MCF 10A (cell line): Measurements from ENCODE around the gene MROH9. TPM values are rescaled to one million over a fixed set of nuclear protein-coding genes. Genes with fewer than 3 reads are reported as not detected.

ENCODE experiments used
- Bru-seq: library from RNA; stranded (reverse); fragments of 400-500 nt; gene quantifications from one replicate; lab custom pipeline; 2021; lab: Mats Ljungman, UMichigan
- BruChase-seq, 2 experiments: library from RNA; stranded (reverse); fragments of 400-500 nt; gene quantifications; one replicate each; lab custom pipeline; 2021; lab: Mats Ljungman, UMichigan
- BruUV-seq: library from RNA; stranded (reverse); fragments of 400-500 nt; replicated peaks from 2 replicates; lab custom pipeline; 2021; lab: Mats Ljungman, UMichigan
- CTCF ChIA-PET: fragments of 300-600 bp; sonication (Branson Sonifier 250); formaldehyde crosslinking; extraction: SDS; loops from one replicate; lab custom pipeline; 2021; ENCODE audit warnings: antibody characterized with exemption, inconsistent platforms; lab: Yijun Ruan, JAX
- POLR2A ChIA-PET: fragments of 300-600, 350-650 bp; sonication (Branson Sonifier 250); formaldehyde crosslinking; extraction: SDS; loops from one replicate; lab custom pipeline; 2020; ENCODE audit warnings: antibody characterized with exemption, inconsistent platforms; lab: Yijun Ruan, JAX
- DNase-seq: peaks from one replicate; pipeline ENCODE4 v3.0.0-alpha.2; 2018; ENCODE audit not compliant: unreplicated experiment
- H3K27ac Mint-ChIP-seq: one replicate; pipeline ENCODE4 v1.8.0; 2022; ENCODE audit warnings: mild to moderate bottlenecking, low read depth, mixed read lengths; ENCODE audit not compliant: unreplicated experiment
- H3K27me3 Mint-ChIP-seq: one replicate; pipeline ENCODE4 v1.8.0; 2022; ENCODE audit warnings: mixed read lengths; ENCODE audit not compliant: insufficient read depth, unreplicated experiment
- H3K36me3 Mint-ChIP-seq: one replicate; pipeline ENCODE4 v1.8.0; 2022; ENCODE audit warnings: mild to moderate bottlenecking, moderate library complexity, mixed read lengths; ENCODE audit not compliant: insufficient read depth, unreplicated experiment
- H3K4me1 Mint-ChIP-seq: one replicate; pipeline ENCODE4 v1.8.0; 2022; ENCODE audit warnings: mixed read lengths; ENCODE audit not compliant: insufficient read depth, unreplicated experiment
- H3K4me3 Mint-ChIP-seq: one replicate; pipeline ENCODE4 v1.8.0; 2022; ENCODE audit warnings: mild to moderate bottlenecking, moderate library complexity, mixed read lengths; ENCODE audit not compliant: unreplicated experiment
- H3K9me3 Mint-ChIP-seq: one replicate; pipeline ENCODE4 v1.8.0; 2022; ENCODE audit warnings: mixed read lengths; ENCODE audit not compliant: unreplicated experiment
- CTCF ChIP-seq: fragments of 200-600 bp; IDR thresholded peaks from one replicate; pipeline ENCODE4 v1.8.0; 2022; ENCODE audit warnings: antibody characterized with exemption, mild to moderate bottlenecking; ENCODE audit not compliant: unreplicated experiment
- intact Hi-C: fragments of 100-400 bp; cut with micrococcal nuclease; formaldehyde crosslinking; loops from 2 replicates; pipeline ENCODE4 v1.14.1; 2022
- long read RNA-seq: library from polyadenylated mRNA; stranded (forward); transcript quantifications from one replicate; pipeline ENCODE4 v2.0.0, GENCODE V29; 2022
- total RNA-seq: library from RNA; stranded (reverse); gene quantifications from 2 replicates; pipeline ENCODE4 v1.2.3, GENCODE V29; 2022

The MROH9 gene, protein sequence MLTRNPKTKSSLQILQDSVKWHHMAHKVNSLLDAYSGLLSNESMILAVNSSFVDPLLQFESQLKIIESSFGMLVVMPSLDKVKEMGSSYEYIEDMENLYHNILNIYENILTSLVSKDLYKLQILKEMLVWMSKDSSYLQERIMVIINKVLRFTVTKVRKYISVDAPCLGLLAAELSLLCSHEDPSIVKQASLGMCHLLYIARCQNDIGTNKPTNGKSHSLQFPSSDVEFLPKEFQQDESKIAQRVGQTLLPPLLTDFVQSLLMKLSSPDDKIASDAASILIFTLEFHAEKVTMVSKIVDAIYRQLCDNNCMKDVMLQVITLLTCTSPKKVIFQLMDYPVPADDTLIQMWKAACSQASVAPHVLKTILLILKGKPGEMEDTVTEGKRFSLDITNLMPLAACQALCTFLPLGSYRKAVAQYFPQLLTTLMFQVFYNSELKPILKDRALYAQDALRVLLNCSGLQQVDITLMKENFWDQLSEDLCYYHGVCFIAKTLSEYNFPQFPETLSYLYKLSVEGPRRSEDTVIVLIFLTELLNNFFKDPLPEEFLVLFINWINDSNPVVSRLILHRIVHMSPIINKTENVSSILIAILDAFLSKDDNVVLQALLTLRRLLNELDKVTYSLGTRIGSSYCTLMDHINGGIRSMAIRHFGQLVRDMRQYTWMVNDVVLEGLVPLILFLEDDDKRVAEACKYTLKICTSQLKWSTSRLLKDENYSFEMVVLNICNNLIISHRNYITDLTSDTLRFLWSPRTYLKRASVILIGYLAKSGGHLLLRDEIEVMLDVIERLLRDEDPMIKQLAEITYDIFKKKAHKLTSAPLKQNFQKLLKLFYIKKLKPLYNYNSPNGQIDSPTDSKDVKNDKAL
- not detected in 2 replicates for total RNA-seq
- percentile 3 among the genes with signal in this experiment for Bru-seq, nascent RNA
- BruChase-seq, experiment 1, labeled RNA remaining after a 6-hour chase, result percentile 1 among the genes with signal in this experiment
- BruChase-seq, experiment 2, labeled RNA remaining after a 2-hour chase, result percentile 3 among the genes with signal in this experiment
- long read RNA-seq, result 0 reads

DNA sequence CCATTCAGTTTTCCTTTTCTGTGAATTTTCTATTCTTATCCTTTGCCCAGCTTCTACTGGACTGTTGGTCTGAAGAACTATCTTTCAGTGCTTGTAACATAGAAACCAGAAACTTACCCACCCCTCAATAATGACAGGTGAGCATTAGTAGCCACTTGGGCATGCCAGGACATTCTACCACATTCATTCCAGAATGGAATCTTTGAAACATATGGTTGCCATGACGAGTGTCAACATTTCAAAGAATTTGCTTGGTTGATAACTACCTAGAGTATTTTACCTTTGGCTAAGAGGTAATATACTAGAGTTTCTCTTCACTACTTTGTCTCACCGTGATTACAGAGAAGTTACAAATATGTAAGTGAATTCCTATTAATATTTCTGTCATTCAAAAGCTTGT, at the start of gene MROH9:
MROH9 (plus strand) TSS at position 304 of the 400 bp plus-strand sequence. CDS start 10,023 bp downstream, outside the sequence.
- no TSS peak for BruUV-seq
- ChIA-PET CTCF (interaction anchor here (0.7 to 1.1 kb wide), 3 partner anchors 32 to 1006 kb away, joined by 3 to 4 read pairs (median 4); no protein-coding TSS in a partner anchor), POLR2A (interaction anchor here (0.6 kb wide), 1 partner anchor 117 kb away, joined by 3 read pairs; no protein-coding TSS in a partner anchor)
- Mint-ChIP-seq H3K27ac (no peak within 1 kb of the TSS), H3K4me1 (no peaks in the 10 kb centered on the region), H3K4me3 (no peak within 1 kb of the TSS), H3K27me3 (no peaks in the 10 kb centered on the region), H3K9me3 (no peaks in the 10 kb centered on the region), H3K36me3 (no peaks in the 10 kb centered on the region)
- TF ChIP-seq CTCF, result no peak
- intact Hi-C loops, result no loop called here
- DNase-seq, result no peak

- Mint-ChIP-seq H3K4me1 (peaks cover 7% of the 10 kb centered on the region), H3K27ac (no peak overlapping the region), H3K36me3 (no peaks in the 10 kb centered on the region), H3K9me3 (no peaks in the 10 kb centered on the region), H3K27me3 (no peaks in the 10 kb centered on the region), H3K4me3 (no peak overlapping the region)
- intact Hi-C loops, result loop anchor here (10.0 kb wide), 1 partner anchor 1281 kb away; no protein-coding TSS in a partner anchor
- CTCF ChIA-PET, result interaction anchor here (0.5 to 1.5 kb wide), 8 partner anchors 13 to 1269 kb away, joined by 3 to 4 read pairs (median 3); no protein-coding TSS in a partner anchor
- no peak for DNase-seq
- BruUV-seq, result no TSS peak
- POLR2A ChIA-PET, result no interaction called here
- TF ChIP-seq CTCF, result no peak
Measured at GRCh38 chr1:170885551-170885950, 49.8 kb upstream of the MROH9 start.

GRCh38 chr1:170886460-170886859, 48.9 kb upstream of the MROH9 start:
- POLR2A ChIA-PET, result no interaction called here
- no peak for TF ChIP-seq CTCF
- no peaks in the 10 kb centered on the region for H3K36me3 Mint-ChIP-seq
- H3K27ac Mint-ChIP-seq, result no peak overlapping the region
- no peaks in the 10 kb centered on the region for H3K9me3 Mint-ChIP-seq
- H3K4me3 Mint-ChIP-seq, result no peak overlapping the region
- peaks cover 7% of the 10 kb centered on the region for H3K4me1 Mint-ChIP-seq
- H3K27me3 Mint-ChIP-seq, result no peaks in the 10 kb centered on the region
- DNase-seq, result no peak
- intact Hi-C loops, result loop anchor here (10.0 kb wide), 1 partner anchor 1282 kb away; no protein-coding TSS in a partner anchor
- CTCF ChIA-PET, result interaction anchor here (0.6 to 1.9 kb wide), 5 partner anchors 12 to 1270 kb away, joined by 3 to 6 read pairs (median 3); no protein-coding TSS in a partner anchor
- BruUV-seq, result no TSS peak
